Esophagus (tissue), 2 donors: Measurements from ENCODE around the gene STARD4. TPM values are rescaled to one million over a fixed set of nuclear protein-coding genes. Genes with fewer than 3 reads are reported as not detected.

Experiments used
- H3K27ac ChIP-seq, 2 donors: one replicate each; pipeline ENCODE4 v1.5.1; 2013; ENCODE audit warnings: low read depth in 2 of 2, mild to moderate bottlenecking in 2 of 2, inconsistent platforms in 1 of 2, low read length in 1 of 2, moderate library complexity in 1 of 2
- H3K27me3 ChIP-seq, 2 donors: one replicate each; pipeline ENCODE4 v1.6.1; 2013; ENCODE audit warnings: low read length in 2 of 2, control low read depth in 1 of 2, mild to moderate bottlenecking in 1 of 2; ENCODE audit not compliant: insufficient read depth in 2 of 2, control insufficient read depth in 1 of 2
- H3K36me3 ChIP-seq, 2 donors: one replicate each; pipeline ENCODE4 v1.6.1; 2013; ENCODE audit warnings: low read length in 1 of 2; ENCODE audit not compliant: control insufficient read depth in 2 of 2, insufficient read depth in 2 of 2
- H3K4me1 ChIP-seq, 2 donors: one replicate each; pipeline ENCODE4 v1.6.1; 2013; ENCODE audit warnings: low read length in 1 of 2; ENCODE audit not compliant: control insufficient read depth in 2 of 2, insufficient read depth in 2 of 2
- H3K4me3 ChIP-seq, 2 donors: one replicate each; pipeline ENCODE4 v1.5.1; 2013; ENCODE audit warnings: low read length in 2 of 2, mild to moderate bottlenecking in 2 of 2, low read depth in 1 of 2, moderate library complexity in 1 of 2
- H3K9me3 ChIP-seq, 2 donors: one replicate each; pipeline ENCODE4 v1.6.1; 2013; ENCODE audit warnings: mild to moderate bottlenecking in 2 of 2, low read depth in 1 of 2, low read length in 1 of 2, moderate library complexity in 1 of 2; ENCODE audit not compliant: control insufficient read depth in 2 of 2, insufficient read depth in 1 of 2
- WGBS, 2 donors: extraction: QIAGEN DNeasy Blood & Tissue Kit; methylation state at CpG; one replicate each; pipeline ENCODE4 v1.1.7; 2013; 5-methylcytosine and 5-hydroxymethylcytosine counted together
- polyA plus RNA-seq, 2 donors: library from polyadenylated mRNA; stranded (reverse); fragments of 200-250 nt; gene quantifications; one replicate each; pipeline ENCODE4 v1.2.3, GENCODE V29; 2013
- donor health status: healthy with polysubstance abuse.
- donor health status: Bipolar disorder and iron deficiency.

Gene STARD4
- polyA plus RNA-seq = 1 to 10 TPM; 5.3 to 5.9 TPM

GRCh38 chr5:111512375-111513130, at the start of gene STARD4:
Gene STARD4, minus strand, starts transcription at chr5:111512535. Its CDS starts 5,102 bp downstream, at chr5:111507433.
- H3K27me3 ChIP-seq = no peaks in the 10 kb centered on the region
- WGBS, 2 donors = 0% methylated on average over 41 of the region's 41 CpGs
- no peaks in the 10 kb centered on the region for H3K36me3 ChIP-seq
- no peaks in the 10 kb centered on the region for H3K9me3 ChIP-seq
- H3K27ac ChIP-seq = peak within 1 kb of the TSS; percentile 84 to 90
- H3K4me1 ChIP-seq = no peaks in the 10 kb centered on the region
- H3K4me3 ChIP-seq = peak within 1 kb of the TSS; percentile 69 to 86

GRCh38 chr5:111559680-111560079, 47.3 kb upstream of the STARD4 start:
- no peaks in the 10 kb centered on the region for H3K27me3 ChIP-seq
- no peaks in the 10 kb centered on the region for H3K9me3 ChIP-seq
- no peak overlapping the region for H3K27ac ChIP-seq
- no peaks in the 10 kb centered on the region for H3K4me1 ChIP-seq
- H3K4me3 ChIP-seq = no peak overlapping the region
- no peaks in the 10 kb centered on the region for H3K36me3 ChIP-seq

GRCh38 chr5:111557686-111558085, 45.4 kb upstream of the STARD4 start:
- Histone ChIP-seq H3K4me3 (no peak overlapping the region), H3K27me3 (peaks cover 0 to 3% of the 10 kb centered on the region in 2 donors), H3K4me1 (no peaks in the 10 kb centered on the region), H3K36me3 (no peaks in the 10 kb centered on the region), H3K9me3 (no peaks in the 10 kb centered on the region), H3K27ac (no peak overlapping the region)
- WGBS, 2 donors = 95% methylated on average over 1 of the region's 1 CpG

DNA sequence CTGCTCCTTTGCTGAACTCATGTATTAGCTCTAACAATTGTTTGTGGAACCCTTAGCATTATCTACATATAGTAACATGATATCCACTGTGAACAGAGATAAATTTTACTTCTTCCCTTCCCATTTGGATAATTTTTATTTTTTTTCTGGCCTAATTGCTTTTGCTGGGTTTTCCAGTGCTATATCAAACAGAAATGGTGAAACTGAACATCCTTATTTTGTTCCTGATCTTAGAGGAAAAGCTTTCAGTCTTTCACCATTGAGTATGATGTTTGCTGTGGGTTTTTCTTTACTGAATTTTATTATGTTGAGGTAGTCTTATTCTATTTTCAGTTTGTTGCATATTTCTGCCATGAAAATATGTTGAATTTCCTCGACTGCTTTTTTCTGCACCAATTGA, 44.8 kb upstream of the STARD4 start:
- Histone ChIP-seq H3K4me3 (no peak overlapping the region), H3K4me1 (no peaks in the 10 kb centered on the region), H3K36me3 (no peaks in the 10 kb centered on the region), H3K27ac (no peak overlapping the region), H3K9me3 (no peaks in the 10 kb centered on the region), H3K27me3 (peaks cover 0 to 3% of the 10 kb centered on the region in 2 donors)
- 80 to 82% methylated on average over 1 of the region's 1 CpG for WGBS, 2 donors

DNA sequence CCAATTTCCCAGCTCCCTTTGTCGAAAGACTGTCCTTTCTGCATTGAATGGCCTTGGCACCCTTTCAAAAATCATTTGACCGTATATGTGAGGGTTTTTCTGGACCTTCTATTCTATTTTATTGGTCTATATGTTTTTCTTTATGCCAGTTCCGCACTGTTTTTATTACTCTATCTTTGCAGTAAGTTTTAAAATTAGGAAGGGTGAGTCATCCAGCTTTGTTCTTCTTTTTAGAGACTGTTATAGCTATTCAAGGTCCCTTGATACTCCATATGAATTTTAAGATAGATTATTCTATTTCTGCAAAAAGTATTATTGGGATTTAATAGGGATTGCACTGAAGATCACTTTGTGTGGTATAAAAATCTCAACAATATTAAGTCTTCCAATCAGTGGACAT, 44.2 kb upstream of the STARD4 start:
- 76 to 86% methylated on average over 3 of the region's 3 CpGs for WGBS, 2 donors
- no peak overlapping the region for H3K27ac ChIP-seq
- no peaks in the 10 kb centered on the region for H3K36me3 ChIP-seq
- H3K4me1 ChIP-seq = no peaks in the 10 kb centered on the region
- no peak overlapping the region for H3K4me3 ChIP-seq
- peaks cover 0 to 3% of the 10 kb centered on the region in 2 donors for H3K27me3 ChIP-seq
- no peaks in the 10 kb centered on the region for H3K9me3 ChIP-seq

DNA sequence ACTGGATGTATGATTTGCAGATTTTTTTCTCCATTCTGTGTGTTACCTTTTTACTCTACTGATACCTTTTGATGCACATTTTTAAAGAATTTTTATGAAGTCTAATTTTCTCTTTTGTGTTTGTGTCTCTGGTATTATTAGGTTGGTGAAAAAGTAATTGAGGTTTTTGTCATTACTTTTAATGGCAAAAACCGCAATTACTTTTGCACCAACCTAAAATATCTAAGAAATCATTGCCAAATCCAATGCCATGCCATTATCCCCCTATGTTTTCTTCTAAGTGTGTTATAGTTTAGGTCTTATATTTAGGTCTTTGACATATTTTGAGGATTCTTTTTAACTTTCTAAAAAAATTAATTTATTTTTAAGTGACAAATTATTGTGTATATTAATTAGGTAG, 43.4 kb upstream of the STARD4 start:
- Histone ChIP-seq H3K4me1 (no peaks in the 10 kb centered on the region), H3K27ac (no peak overlapping the region), H3K27me3 (peaks cover 0 to 3% of the 10 kb centered on the region in 2 donors), H3K9me3 (no peaks in the 10 kb centered on the region), H3K36me3 (no peaks in the 10 kb centered on the region), H3K4me3 (no peak overlapping the region)
- WGBS, 2 donors = 82 to 100% methylated on average over 1 of the region's 1 CpG

DNA sequence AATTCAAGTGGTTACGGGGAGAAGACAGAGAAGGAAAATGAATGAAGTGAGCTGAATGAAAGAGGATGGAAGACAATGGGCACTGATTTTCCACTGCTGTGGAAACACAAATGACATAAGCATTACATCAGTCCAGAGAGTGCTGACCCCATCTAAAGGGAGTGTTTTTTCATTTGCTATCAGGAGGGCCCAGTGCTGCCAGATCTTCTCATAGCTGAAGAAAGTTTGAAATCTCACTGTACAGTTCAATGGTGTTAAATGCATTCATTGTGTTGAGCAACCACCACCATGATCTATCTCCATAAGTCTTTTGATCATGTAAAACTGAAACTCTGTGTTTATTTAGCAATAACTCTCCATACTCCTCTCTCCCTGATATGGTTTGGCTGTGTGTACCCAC, 41.5 kb upstream of the STARD4 start:
- no peaks in the 10 kb centered on the region for H3K9me3 ChIP-seq
- 44 to 64% methylated on average over 1 of the region's 1 CpG for WGBS, 2 donors
- H3K27me3 ChIP-seq = peaks cover 0 to 3% of the 10 kb centered on the region in 2 donors
- H3K4me1 ChIP-seq = no peaks in the 10 kb centered on the region
- no peak overlapping the region for H3K27ac ChIP-seq
- H3K4me3 ChIP-seq = no peak overlapping the region
- H3K36me3 ChIP-seq = no peaks in the 10 kb centered on the region

DNA sequence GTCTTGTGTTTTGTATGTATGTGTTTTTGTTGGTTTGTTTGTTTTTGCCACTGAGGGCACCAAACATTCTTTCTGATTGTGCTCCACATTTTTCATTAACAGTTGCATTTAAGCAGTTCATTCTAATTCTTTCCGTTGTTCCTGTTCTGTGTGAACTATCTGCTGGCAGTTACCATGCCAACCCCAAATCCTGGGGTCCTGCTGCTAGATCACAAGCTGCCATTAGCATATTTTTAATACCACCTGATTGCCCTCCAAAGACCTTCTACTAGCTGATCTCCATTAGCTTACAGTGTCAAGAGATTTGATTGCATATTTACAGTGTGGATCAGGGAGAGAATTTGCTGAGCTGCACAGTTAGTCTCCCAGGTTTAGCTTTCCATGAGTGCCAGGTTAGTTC, 40.6 kb upstream of the STARD4 start:
- Histone ChIP-seq H3K27ac (no peak overlapping the region), H3K4me3 (no peak overlapping the region), H3K27me3 (peaks cover 0 to 3% of the 10 kb centered on the region in 2 donors), H3K36me3 (no peaks in the 10 kb centered on the region), H3K9me3 (no peaks in the 10 kb centered on the region), H3K4me1 (no peaks in the 10 kb centered on the region)
- WGBS, 2 donors = 81 to 91% methylated on average over 1 of the region's 1 CpG

DNA sequence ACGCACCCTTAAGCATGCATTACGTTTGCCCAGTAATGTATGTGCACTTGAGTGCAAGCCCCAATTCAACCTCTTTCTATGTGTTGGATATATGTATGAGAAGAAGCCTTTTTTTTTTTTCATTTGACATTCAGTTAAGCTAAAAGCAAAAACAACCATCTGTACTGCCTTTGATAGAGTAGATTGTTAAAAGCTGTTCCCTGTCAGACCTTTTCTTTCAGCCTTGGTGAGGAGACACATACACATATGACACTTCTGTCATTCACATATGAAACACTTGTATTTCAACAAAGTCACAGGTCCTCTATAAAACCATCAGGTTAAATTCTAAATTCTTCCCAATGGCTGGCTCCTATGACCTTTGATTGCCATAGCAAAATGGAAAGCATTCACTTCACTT, 40.2 kb upstream of the STARD4 start:
- WGBS, 2 donors = 68 to 81% methylated on average over 2 of the region's 2 CpGs
- Histone ChIP-seq H3K9me3 (no peaks in the 10 kb centered on the region), H3K27me3 (peaks cover 0 to 3% of the 10 kb centered on the region in 2 donors), H3K36me3 (no peaks in the 10 kb centered on the region), H3K27ac (no peak overlapping the region), H3K4me3 (no peak overlapping the region), H3K4me1 (no peaks in the 10 kb centered on the region)
